A172 (cell line): ENCODE results near the gene TCTN2. TPM values are rescaled to one million over a fixed set of nuclear protein-coding genes. Genes with fewer than 3 reads are reported as not detected.

ENCODE experiments used
- DNase-seq: peaks from one replicate; pipeline ENCODE4 v3.0.0-alpha.2; 2015; ENCODE audit warnings: low spot score
- total RNA-seq: library from RNA; depleted of rRNA; stranded (reverse); fragments of >200 nt; shearing (Covaris generic); gene quantifications from 2 replicates; pipeline ENCODE4 v1.2.3, GENCODE V29; 2014; rRNA removed

Gene TCTN2
- total RNA-seq, 1 experiment from 2014 or later: 22.9 TPM

DNA sequence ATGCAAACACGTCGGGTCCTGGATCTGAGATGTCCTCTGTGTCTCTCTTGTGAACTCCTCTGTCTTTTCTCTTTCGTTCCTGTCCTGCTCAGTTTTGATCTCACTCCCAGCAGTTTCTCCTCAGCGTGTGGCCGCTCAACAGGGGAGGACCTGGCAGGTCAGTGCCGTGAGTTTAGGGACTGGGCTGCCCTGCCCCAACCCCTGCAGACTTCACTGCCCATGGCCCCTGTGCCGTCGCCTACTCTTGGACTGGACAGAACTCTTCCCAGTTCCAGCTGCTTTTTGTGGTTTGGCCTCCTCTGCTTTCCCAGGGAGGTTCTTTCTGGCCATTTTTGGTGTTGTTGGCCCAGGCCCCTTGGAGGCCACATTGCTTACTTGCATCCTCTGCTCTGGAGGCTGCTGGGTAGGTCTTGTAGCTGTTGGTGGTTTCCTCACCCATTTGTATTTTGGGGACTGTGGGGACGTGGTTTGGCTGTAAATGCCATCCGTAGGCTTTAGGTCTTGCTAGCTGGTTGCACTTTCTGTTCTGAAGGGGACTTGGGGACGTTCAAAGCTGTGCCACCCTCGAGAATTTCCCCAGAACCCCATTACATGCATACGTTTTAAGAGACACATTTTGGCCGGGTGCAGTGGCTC lies 71.1 kb downstream of the TCTN2 start:
- DNase-seq: no peak

DNA sequence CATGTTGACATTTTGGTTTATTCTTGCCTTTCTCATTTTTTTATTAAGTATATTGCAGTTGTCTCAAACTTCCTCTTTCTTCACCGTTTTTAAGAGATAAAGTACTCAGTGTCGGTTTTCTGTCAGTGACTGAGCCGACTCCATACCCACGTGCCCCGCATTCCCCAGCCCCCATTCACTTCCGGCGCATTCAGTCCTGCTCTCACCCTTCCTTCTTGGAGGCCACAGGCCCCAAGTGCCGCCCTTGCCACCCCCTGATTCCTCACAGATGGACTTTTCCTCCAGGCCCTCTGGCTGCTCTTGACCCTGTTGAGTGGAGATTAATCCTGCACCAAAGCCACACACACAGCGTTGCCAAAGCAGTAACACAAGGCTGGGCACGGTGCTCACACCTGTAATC lies 72.1 kb downstream of the TCTN2 start:
- no peak for DNase-seq

DNA sequence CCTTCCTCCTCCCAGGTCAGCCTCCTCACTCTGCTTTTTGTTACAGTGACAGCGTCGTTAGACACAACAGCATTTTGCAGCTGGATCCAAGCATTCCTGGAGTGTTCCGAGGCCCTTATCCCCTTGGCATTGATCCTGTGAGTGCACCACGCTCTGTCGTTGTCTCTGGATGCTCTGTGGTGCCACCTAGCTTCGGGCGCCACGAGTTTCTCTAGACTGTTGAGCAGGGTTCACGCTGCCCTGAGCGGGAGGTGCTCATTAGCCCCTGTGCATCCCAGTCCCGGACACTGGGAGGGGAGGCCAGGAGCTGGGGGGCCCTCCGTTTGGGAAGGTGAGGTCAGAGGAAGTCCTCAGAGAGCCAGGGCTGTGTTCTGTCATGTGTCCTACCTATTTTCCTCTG lies 73.9 kb downstream of the TCTN2 start:
- no peak for DNase-seq

DNA sequence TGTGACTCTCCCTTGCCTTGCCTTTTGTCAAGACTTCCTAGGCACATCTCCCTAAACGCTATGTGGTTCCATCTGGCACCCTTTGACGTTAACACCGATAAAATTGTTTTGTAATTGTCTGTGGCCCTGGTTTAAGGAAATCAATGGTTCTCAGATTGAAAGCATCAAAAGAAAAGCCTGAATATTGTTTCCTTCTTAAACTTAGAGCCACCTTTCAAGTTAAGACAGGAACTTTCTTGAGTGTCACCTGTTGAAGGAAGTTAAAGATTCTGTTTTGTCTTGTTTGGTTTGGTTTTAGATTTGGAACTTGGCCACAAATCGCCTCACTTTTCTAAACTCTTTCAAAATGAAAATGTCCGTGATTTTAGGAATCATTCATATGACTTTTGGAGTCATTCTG lies 76.4 kb downstream of the TCTN2 start:
- no peak for DNase-seq

DNA sequence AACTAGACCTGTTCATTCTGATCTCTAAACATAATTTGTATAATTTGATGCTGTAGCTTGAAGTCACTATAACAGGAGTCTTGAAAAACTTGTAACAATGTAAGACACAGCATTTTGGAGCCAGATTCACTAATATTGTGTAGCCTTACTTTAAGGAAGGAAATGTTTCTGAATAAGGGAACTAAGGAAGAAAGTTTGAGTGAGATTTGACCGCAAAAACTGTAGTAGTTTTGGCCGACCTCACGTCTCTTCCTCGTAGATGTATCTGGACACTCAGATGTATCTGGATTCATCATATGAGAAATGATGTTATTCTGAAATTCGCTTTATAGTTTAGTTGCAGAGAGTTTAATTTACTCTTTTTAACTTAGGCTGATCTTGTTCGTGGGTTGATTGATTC lies 77.2 kb downstream of the TCTN2 start:
- no peak for DNase-seq

DNA sequence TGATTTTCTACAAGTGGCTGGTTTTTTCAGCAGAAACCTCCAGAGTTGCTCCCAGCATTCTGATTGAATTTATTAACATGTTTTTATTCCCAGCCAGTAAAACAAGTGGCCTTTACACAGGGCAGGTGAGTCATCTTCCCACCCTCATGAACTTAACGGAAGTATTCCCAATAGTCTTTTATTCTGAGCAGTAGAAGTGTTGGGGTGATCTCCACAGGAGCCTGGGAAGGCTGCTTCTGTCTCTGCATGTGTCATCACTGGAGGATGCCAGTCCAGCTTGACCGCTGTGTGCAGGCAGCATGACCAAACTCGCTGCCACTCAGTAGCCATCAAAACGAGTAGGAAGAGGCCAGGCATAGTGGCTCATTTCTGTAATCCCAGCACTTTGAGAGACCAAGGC lies 77.7 kb downstream of the TCTN2 start:
- peak; percentile 84 for DNase-seq

DNA sequence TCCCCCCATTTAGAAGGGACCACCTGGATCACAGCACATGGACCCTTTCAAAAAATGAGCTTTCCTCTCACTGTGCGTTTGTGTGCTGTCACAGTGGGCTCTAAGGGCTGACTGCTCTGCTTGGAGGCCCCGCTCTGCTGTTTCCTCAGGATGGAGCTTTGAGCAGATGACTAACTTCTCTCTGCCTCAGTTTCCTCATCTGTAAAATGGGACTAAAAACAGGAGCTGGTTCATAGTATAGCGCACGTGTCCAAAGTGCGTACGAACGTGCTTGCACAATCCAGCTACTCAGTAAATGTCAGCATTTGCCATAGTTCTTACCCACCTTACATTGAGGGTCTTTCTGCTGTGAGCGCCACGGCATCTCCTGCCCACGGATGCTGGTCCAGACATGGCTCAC lies 78.4 kb downstream of the TCTN2 start:
- no peak for DNase-seq

DNA sequence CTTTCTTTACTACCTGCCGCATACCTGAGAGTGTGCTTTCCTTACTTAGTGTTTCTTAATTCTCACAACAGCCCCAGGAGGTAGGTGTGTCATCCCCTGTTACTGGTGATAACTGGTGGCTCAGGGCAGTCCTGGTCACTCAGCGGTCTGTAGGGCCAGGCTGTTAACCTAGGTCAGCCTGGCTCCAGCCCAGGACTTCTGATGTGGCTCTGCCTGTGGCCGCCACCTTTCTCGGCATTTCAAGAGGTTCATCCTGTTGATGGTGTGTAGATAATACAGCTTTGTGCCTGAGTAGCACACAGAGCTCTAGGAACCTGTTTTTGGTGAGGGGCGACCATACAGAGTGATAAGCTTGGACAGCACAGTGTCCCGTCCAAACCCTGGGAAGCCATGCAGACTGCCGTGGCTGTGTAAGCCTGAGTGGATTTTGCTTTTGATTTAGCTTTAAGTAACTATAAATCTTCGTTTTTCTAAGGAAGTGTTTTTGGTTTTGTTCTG lies 79.3 kb downstream of the TCTN2 start:
- DNase-seq: no peak

DNA sequence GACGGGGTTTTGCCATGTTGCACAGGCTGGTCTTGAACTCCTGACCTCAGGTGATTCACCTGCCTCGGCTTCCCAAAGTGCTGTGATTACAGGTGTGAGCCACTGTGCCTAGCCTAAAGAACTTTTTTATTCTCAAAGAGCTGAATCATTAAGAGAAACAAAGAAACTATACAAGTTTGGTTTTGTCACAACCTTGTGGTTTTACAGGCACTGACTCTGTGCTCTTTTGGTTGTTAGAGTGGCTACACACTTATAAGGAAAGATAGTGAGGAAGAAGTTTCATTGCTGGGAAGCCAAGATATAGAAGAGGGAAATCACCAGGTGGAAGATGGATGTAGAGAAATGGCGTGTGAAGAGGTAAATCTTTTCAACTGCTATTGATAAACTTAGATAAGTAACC lies 81.1 kb downstream of the TCTN2 start:
- DNase-seq: no peak

DNA sequence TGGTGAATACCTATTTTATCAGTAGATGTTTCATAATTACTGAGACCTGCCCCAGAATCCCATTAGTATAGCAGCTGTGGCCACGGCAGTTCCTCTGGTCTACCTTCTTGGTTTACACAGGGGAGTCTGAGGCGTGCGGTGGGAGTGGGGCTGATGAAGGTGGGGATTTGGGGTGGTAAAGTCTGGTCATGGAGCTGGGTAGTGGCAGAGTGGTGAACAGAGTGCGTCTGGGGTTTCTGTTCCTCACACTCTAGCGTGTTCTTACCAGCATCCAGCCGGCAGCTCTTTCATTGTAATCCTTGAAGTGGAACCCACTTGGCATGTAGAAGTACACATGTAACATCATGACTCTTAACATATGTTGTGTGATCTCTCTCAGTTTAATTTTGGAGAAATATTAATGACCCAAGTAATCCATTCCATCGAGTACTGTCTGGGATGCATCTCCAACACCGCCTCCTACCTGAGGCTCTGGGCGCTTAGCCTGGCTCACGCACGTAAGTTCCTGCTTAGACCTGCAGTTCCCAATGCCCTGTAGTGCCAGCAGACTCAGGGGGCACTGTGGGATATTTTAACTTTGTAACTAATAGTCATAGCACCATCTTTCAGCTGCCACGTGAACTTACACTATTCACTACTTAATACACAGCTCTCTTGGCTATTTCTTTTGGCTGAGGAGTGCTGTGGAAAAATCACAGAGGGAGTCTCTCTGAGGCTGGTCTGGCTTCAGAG lies 83.3 kb downstream of the TCTN2 start:
- no peak for DNase-seq

DNA sequence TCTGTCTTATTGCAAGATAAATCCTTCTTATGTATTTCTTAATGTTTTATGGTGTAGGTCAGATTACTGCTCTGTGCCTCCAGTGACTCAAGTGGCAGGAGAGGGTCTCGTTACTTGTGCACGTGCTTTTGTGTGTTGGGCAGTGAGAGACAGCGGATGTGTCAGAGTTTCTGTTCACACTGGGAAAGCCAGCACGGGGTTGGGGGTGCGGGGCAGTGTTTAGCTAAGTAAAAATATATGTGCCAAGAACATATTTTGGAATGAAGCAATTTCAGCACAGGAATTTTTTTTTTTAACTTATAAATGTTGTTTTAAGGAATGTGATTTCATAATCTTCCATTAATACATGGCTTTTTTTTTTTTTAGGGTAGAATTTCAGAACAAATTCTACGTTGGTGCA lies 86.6 kb downstream of the TCTN2 start:
- DNase-seq: no peak

Other genes starting within 250 kb of the TCTN2 start
- gene RILPL2, start 234.4 kb upstream of the TCTN2 start, total RNA-seq: 3.6 and 3.9 TPM in 2 replicates
- gene SNRNP35, start 213.0 kb upstream of the TCTN2 start, total RNA-seq: 8.6 and 12.0 TPM in 2 replicates
- gene RILPL1, start 137.4 kb upstream of the TCTN2 start, total RNA-seq: 9.3 and 16.1 TPM in 2 replicates
- gene TMED2, start 86.6 kb upstream of the TCTN2 start, total RNA-seq: 235 and 272 TPM in 2 replicates
- gene DDX55, start 69.0 kb upstream of the TCTN2 start, total RNA-seq: 25.9 and 30.5 TPM in 2 replicates
- gene EIF2B1, start 37.4 kb upstream of the TCTN2 start, total RNA-seq: 69.5 and 75.1 TPM in 2 replicates
- gene GTF2H3, start 37.3 kb upstream of the TCTN2 start, total RNA-seq: 44.0 and 56.3 TPM in 2 replicates
- 25.9 and 27.6 TPM in 2 replicates for gene ATP6V0A2, start 41.2 kb downstream of the TCTN2 start, total RNA-seq
- 0.09 and 1.1 TPM in 2 replicates for gene DNAH10, start 91.2 kb downstream of the TCTN2 start, total RNA-seq